ENCODE results near the gene SLC23A2.

DNA sequence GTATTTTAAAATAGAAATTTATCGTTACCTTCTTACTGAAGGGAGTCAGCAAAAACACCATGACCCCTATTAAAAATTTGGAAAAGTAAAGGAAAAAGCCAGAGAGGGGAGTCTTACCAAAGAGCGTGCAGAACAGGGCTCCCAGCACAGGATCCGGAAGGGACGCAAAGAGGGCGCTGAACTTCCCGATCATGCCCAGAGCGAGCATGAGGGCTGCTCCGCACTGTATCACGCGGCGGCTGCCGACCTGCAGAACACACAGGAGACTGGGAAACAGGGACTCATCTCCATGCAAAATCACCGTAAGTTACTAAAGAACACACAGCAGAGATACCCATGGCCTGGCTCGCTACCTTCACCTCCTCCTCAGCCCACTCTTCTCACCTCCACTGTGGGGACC is 138.6 kb downstream of the SLC23A2 start:
- TF ChIP-seq, protein P1, sequence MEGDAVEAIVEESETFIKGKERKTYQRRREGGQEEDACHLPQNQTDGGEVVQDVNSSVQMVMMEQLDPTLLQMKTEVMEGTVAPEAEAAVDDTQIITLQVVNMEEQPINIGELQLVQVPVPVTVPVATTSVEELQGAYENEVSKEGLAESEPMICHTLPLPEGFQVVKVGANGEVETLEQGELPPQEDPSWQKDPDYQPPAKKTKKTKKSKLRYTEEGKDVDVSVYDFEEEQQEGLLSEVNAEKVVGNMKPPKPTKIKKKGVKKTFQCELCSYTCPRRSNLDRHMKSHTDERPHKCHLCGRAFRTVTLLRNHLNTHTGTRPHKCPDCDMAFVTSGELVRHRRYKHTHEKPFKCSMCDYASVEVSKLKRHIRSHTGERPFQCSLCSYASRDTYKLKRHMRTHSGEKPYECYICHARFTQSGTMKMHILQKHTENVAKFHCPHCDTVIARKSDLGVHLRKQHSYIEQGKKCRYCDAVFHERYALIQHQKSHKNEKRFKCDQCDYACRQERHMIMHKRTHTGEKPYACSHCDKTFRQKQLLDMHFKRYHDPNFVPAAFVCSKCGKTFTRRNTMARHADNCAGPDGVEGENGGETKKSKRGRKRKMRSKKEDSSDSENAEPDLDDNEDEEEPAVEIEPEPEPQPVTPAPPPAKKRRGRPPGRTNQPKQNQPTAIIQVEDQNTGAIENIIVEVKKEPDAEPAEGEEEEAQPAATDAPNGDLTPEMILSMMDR (IDR thresholded peaks at IDR 0.05): no peak
- TF ChIP-seq POLR2A (IDR thresholded peaks at IDR 0.05): no peak
